ENCODE results near the gene ZBTB48.

- TF ChIP-seq, protein P1, sequence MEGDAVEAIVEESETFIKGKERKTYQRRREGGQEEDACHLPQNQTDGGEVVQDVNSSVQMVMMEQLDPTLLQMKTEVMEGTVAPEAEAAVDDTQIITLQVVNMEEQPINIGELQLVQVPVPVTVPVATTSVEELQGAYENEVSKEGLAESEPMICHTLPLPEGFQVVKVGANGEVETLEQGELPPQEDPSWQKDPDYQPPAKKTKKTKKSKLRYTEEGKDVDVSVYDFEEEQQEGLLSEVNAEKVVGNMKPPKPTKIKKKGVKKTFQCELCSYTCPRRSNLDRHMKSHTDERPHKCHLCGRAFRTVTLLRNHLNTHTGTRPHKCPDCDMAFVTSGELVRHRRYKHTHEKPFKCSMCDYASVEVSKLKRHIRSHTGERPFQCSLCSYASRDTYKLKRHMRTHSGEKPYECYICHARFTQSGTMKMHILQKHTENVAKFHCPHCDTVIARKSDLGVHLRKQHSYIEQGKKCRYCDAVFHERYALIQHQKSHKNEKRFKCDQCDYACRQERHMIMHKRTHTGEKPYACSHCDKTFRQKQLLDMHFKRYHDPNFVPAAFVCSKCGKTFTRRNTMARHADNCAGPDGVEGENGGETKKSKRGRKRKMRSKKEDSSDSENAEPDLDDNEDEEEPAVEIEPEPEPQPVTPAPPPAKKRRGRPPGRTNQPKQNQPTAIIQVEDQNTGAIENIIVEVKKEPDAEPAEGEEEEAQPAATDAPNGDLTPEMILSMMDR (IDR thresholded peaks at IDR 0.05; ENCODE audit: insufficient read depth, low read depth, low read length) = no peak
- no peak for TF ChIP-seq EZH2 (IDR thresholded peaks at IDR 0.05; ENCODE audit: insufficient read depth, low read length)
Measured at GRCh38 chr1:6569033-6569432, 10.8 kb upstream of the ZBTB48 start.

Measured in astrocyte (in vitro differentiated cells and primary cell).